C1 segment of cervical spinal cord (tissue), 14 donors: Measurements from ENCODE around the gene C16orf78.

Source experiments
- DNase-seq, 14 donors: peaks; one replicate each; lab custom pipeline; 2025; lab: John Stamatoyannopoulos, UW

The C16orf78 gene

GRCh38 chr16:49382916-49383315, 9.3 kb downstream of the C16orf78 start:
- DNase-seq: no peak

DNA sequence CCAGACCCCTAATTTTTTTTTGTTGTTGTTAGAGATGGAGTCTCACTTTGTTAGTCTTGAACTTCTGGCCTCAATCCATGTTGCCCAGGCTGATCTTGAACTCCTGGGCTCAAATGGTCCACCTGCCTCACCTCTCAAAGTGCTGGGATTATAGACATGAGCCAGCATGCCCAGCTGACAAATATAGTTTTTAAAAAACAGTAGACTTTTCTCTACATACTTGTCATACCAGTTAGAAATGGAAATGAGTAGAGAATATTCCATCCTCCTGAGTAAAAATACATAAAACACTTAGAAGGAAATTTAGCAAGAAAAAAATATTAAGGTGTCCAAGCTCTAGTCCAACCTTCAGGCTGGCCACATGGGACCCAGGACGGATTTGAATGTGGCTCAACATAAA, 21.4 kb downstream of the C16orf78 start:
- DNase-seq: no peak

- no peak for DNase-seq
Observed at GRCh38 chr16:49396206-49396720, 22.7 kb downstream of the C16orf78 start.

GRCh38 chr16:49398761-49399160, 25.2 kb downstream of the C16orf78 start:
- DNase-seq: no peak

DNA sequence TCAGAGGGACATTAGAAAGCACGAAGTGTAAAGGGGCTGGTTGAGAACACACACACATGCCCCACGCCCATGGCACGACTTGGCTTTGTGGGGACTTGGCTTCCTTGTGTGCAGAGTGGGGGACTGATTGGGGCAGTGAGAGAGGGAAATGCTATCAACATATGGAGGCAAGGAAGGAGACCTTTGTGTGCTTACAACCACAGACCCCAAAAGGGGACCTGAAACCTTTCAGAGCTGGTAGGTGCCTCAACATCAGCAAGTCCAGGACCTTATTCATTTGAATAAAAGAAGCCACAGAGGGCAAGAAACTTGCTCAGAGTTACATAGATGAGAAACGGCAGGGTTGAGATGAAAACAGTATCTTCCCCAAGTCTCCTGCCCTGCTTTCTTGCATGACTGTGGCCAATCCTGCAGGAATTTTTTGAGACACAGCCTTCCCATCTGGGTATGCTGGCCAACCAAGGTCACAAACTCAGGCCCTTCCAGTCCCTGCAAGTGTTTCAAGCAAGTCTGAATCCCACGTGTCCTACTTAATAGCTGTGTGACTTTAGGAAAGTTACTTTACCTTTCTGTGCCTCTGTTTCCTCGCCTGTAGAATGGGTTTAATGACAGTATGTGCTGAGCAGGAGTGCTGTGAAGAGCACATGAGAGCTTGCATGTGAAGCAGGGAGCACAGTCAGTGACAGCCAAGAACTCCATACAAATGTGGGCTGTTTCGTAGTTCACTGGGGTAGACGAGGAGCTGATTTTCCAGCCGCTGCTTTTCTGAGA, 26.2 kb downstream of the C16orf78 start:
- no peak for DNase-seq

DNA sequence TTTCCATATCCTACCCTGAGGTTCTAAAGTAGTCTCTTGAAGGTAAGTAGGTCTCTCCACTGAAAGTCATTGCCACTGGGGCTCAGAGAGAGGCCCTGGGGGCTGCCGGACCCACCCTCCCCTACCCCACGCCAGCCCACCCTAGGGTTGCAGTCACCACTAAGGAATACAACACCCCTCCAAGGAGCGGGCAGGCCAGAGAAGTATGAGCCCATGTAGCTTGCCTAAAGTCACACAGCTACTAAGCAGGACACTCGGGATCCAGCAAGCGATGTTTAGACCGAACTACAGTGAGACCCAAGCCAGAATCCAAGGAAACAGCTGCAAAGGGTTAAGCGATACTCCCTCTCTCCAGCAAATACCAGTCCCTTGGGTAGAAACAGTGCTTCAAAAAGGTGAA, 27.0 kb downstream of the C16orf78 start:
- DNase-seq: no peak

- no peak for DNase-seq
Observed at GRCh38 chr16:49405123-49405522, 31.5 kb downstream of the C16orf78 start.

- DNase-seq: no peak
Observed at GRCh38 chr16:49405530-49405929, 31.9 kb downstream of the C16orf78 start.

GRCh38 chr16:49407873-49408550, 34.4 kb downstream of the C16orf78 start:
- DNase-seq: peak; percentile 2 to 70 (median 44)

GRCh38 chr16:49409121-49409520, 35.5 kb downstream of the C16orf78 start:
- no peak for DNase-seq

DNA sequence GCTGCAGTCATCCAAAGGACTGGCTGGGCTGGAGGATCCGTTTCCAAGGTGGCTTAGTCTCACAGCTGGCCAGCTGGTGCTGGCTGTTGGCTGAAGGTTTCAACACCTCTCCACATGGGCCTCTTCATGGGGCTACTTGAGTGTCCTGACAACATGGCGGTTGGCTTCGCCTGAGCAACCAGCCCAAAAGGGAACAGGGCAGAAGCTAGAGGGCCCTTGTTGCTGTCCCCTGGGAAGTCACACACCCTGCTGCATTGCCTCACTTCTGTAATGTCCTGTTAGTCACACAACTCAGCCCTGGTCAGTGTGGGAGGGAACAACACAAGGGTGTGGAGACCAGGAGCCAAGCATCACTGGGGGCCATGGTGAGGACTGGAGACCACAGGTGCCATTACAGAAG, 36.6 kb downstream of the C16orf78 start:
- DNase-seq: no peak

DNA sequence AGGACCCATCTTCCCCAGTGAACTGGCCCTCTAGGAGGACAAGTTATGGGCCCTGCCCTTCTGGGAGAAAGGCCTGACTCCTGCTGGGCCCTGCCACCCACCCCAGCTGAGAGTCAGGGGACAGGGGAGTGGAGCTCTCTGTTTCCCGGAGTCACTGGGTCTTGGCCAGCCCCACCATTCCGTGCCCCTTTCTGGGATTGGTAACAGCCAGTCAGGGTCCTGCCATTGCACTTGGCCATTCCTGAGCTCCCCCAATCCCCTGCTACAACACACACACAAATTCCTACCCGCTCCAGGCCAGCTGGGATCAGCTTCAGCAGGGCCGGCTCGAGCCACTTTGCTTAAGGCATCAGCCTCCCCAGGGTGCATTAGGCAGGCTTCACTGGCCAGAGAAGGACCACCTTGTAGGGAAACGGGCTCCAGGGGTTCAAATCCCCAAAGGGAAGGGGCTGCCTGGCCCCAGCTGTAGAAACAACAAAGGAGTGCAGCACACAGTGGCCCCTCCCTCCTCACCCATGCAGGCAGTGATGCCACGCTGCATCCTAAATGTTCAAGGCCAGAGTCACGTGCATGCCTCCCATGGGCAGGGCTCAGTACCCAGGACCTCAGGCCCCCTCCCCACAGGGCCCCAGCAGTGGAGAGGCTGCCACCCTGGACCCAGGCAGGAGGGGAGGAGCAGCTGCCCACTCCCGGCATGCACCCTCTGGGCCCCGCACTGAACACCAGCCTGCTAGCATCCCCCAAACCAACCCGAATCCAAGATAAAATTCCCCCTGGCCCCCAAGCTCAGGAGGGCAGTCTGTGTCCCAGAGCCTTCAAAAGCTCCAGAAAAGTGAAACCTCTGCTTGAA, 37.7 kb downstream of the C16orf78 start:
- no peak for DNase-seq

GRCh38 chr16:49414671-49415070, 41.1 kb downstream of the C16orf78 start:
- DNase-seq: no peak

DNA sequence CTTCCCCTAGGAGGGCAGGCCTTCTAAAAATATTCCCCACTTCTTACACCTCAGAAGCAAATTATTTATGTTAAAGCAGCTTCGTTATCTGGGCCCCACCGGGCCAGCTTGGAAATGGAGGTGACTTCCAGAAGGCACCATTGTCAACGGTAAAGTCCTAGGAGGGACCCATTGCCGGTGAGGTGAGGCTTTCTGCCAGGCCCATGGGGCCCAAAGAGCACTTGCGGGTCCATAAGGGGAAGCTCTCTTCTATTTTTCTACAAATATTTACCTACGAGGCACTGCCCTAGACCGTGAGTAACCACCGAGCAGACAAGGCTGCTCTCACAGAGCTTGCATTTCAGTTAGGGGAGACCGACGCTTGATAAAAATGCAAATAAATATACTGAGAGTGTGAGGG, 41.5 kb downstream of the C16orf78 start:
- no peak for DNase-seq

DNA sequence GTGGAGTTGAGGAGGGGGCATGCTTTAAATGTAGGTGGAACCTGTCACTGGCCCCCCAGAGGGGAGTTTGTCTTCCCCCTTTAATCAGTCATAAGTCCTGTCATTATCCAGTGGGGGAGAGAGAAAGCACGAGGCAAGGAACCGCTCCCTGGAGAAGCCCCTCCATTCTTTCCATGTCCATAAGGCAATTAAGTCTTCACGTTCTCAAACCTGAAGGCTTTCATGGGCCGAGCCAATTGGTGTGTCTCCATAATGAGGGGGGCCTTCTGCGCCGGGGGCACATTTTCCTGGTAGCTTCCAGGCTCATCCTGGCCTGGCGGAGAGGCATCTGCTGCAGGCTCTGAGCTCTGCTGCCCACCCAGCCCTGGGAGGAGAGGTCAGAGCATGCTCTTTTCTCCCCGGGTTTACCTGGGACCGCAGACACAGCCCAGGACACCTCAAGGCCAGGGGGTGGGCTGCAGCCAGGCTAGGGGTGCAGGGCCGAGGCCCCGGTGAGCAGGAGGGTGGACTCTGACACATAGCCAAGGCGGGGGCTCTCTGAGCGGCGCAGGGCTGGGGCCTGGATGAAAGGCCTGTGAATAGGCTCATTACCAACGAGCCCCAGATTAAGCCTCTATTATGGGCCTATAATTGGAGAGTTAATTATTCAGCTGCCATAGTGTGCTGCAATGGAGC, 42.5 kb downstream of the C16orf78 start:
- no peak for DNase-seq

GRCh38 chr16:49417354-49417753, 43.8 kb downstream of the C16orf78 start:
- no peak for DNase-seq

DNA sequence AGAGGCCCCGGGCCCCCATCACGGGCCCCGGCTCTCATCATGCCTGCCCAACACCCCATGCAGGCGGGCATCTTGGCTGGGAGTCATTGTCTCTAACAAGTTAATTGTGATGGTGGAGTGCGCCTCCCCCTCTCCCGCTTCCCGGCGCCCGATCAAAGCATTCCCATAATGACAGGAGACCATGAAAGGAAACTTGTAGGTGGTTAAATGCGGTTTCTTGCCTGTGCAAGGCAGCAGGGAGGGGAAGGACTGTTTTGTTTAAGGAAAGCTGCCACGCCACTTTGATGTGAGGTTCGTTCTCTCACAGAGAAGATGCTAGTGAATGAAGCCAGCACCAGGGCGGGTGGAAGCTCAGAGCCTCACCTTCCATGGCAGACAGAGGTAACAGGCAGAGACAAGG, 45.4 kb downstream of the C16orf78 start:
- no peak for DNase-seq

DNA sequence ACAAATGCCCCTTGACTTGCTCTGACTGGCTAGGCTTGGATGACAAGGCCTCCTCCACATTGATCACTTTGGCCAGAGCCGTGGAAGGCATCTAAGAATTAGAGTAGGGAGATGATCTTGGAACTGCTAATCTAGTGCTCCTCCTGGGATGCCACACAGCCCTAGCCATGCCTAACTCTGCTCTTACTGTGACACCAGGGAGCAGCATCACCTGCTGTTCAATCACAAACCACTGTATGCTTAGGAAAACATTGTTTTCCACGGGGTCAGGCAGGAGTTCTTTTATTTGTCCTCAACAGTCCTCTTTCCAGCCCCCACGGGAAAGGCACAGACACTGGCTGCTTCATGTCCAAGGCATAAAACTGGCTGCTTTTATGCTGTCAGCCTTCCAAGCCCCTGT, 46.3 kb downstream of the C16orf78 start:
- no peak for DNase-seq

GRCh38 chr16:49422896-49423295, 49.3 kb downstream of the C16orf78 start:
- DNase-seq: no peak

DNA sequence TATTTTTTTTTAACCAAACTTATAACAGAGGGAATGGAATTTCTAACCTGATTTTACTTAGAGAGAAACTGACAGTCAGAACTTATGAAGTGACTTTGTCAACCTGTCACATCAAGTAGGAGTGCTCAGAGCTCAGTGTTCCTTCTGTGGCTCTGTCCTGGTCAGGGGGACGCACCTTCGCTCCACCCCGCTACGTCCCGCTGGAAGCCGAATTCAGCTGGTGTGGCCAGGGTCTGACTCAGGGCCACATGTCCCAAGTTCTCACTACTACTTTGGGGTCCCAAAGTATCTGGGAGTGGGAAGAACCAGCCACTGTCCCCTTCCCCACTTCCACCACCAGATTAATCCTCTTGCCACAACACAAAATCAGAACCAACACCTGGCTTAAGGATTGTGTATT, 51.4 kb downstream of the C16orf78 start:
- no peak for DNase-seq

- no peak for DNase-seq
Observed at GRCh38 chr16:49427771-49428170, 54.2 kb downstream of the C16orf78 start.

GRCh38 chr16:49428808-49429207, 55.2 kb downstream of the C16orf78 start:
- no peak for DNase-seq
